Measurements from ENCODE around the gene ALCAM.

- TF ChIP-seq POLR2A (IDR thresholded peaks at IDR 0.05; ENCODE audit: low read length) (no peak), GATA1 (IDR thresholded peaks at IDR 0.05; ENCODE audit: low read depth, low read length) (no peak)
These were observed 26.8 kb upstream of the ALCAM start for GRCh38 chr3:105339946-105340345.

Data from erythroblast (primary cell).